Endothelial cell (in vitro differentiated cells): Measurements from ENCODE around the gene ZNF85. TPM values are rescaled to one million over a fixed set of nuclear protein-coding genes. Genes with fewer than 3 reads are reported as not detected.

Source experiments
- DNase-seq: peaks from one replicate; pipeline ENCODE4 v3.0.0; 2021; ENCODE audit warnings: low spot score
- H3K27ac Mint-ChIP-seq: one replicate; pipeline ENCODE4 v1.8.0; 2021; ENCODE audit warnings: mixed read lengths, inconsistent platforms; ENCODE audit not compliant: unreplicated experiment
- H3K27me3 Mint-ChIP-seq: one replicate; pipeline ENCODE4 v1.8.0; 2021; ENCODE audit warnings: mild to moderate bottlenecking, moderate library complexity, mixed read lengths, inconsistent platforms; ENCODE audit not compliant: unreplicated experiment
- H3K36me3 Mint-ChIP-seq: one replicate; pipeline ENCODE4 v1.8.0; 2021; ENCODE audit warnings: mild to moderate bottlenecking, low read depth, mixed read lengths, inconsistent platforms; ENCODE audit not compliant: unreplicated experiment
- H3K4me1 Mint-ChIP-seq: one replicate; pipeline ENCODE4 v1.8.0; 2021; ENCODE audit warnings: mild to moderate bottlenecking, mixed read lengths, inconsistent platforms; ENCODE audit not compliant: unreplicated experiment
- H3K4me3 Mint-ChIP-seq: one replicate; pipeline ENCODE4 v1.8.0; 2021; ENCODE audit warnings: mild to moderate bottlenecking, mixed read lengths, inconsistent platforms; ENCODE audit not compliant: unreplicated experiment
- H3K9me3 Mint-ChIP-seq: one replicate; pipeline ENCODE4 v1.8.0; 2021; ENCODE audit warnings: mixed read lengths, inconsistent platforms; ENCODE audit not compliant: unreplicated experiment
- long read RNA-seq: library from polyadenylated mRNA; unstranded; transcript quantifications from one replicate; pipeline ENCODE4 v2.0.0, GENCODE V29; 2020; ENCODE audit not compliant: unreplicated experiment
- total RNA-seq: library from RNA; stranded (reverse); fragmentation: NEBNext Ultra II Directional; extraction: Animal tissue kit (Norgen Biotek cat#: 25700); gene quantifications from one replicate; pipeline ENCODE4 v1.2.1, GENCODE V29; 2021; ENCODE audit not compliant: unreplicated experiment
- TF ChIP-seq, protein P1 (sequence below): fragments of 200-600 bp; sonication (generic); IDR thresholded peaks from one replicate; pipeline ENCODE4 v1.5.0; 2021; ENCODE audit warnings: antibody characterized with exemption; ENCODE audit not compliant: unreplicated experiment

ZNF85 gene
- 19.8 TPM for total RNA-seq
- long read RNA-seq, transcript ZNF85-201 (4 exons, 1,531 nt) = major isoform, 6 of 8 reads
- long read RNA-seq, partial matches to known transcripts = 0 of 8 reads
- long read RNA-seq, other reads (novel, unspliced or antisense) = 0 of 8 reads

DNA sequence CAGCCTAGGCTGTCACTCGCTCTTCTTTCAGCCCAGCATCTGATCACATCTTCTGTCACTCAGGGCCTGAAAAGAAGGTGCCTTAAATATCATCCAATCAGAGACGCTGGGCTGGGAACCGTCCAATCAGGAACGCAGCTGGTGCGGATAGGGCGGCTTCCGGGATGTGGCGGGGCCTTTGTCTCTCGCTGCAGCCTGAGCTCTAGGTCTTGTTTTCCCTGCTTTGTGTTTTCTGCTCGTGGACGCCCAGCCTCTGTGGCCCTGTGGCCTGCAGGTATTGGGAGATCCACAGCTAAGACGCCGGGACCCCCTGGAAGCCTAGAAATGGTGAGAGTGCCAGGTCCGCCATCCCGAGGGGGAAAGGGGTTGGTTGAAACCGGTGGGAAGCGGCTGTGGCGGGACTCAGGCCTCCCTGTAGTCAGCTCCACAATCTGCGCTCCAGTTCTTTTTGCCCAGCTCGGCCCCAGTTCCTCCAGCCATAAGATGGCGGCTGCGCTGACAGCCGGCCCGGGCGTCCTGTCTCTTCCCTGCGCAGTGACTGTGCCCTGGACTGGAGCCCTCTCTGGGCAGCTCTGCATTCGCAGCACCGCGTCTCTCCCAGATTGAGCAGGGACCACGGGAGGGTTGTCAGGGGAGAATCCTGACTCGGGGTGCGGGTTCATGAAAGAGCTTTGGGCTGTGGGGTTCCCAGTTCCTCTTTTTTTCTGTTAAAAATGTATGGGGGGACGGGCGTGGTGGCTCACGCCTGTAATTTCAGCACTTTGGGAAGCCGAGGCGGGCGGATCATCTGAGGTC is at the start of gene ZNF85:
Gene ZNF85, plus strand, starts transcription at position 175 of the 795 bp plus-strand sequence. Its CDS starts 150 bp downstream, at position 325.
- TF ChIP-seq, protein P1, sequence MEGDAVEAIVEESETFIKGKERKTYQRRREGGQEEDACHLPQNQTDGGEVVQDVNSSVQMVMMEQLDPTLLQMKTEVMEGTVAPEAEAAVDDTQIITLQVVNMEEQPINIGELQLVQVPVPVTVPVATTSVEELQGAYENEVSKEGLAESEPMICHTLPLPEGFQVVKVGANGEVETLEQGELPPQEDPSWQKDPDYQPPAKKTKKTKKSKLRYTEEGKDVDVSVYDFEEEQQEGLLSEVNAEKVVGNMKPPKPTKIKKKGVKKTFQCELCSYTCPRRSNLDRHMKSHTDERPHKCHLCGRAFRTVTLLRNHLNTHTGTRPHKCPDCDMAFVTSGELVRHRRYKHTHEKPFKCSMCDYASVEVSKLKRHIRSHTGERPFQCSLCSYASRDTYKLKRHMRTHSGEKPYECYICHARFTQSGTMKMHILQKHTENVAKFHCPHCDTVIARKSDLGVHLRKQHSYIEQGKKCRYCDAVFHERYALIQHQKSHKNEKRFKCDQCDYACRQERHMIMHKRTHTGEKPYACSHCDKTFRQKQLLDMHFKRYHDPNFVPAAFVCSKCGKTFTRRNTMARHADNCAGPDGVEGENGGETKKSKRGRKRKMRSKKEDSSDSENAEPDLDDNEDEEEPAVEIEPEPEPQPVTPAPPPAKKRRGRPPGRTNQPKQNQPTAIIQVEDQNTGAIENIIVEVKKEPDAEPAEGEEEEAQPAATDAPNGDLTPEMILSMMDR = no peak
- peak; percentile 84 for DNase-seq
- peaks cover 6% of the 10 kb centered on the region for H3K4me1 Mint-ChIP-seq
- H3K4me3 Mint-ChIP-seq = peak within 1 kb of the TSS; percentile 98
- H3K27me3 Mint-ChIP-seq = no peaks in the 10 kb centered on the region
- peak within 1 kb of the TSS; percentile 98 for H3K27ac Mint-ChIP-seq
- H3K9me3 Mint-ChIP-seq = no peaks in the 10 kb centered on the region
- peaks cover under 1% of the 10 kb centered on the region for H3K36me3 Mint-ChIP-seq

DNA sequence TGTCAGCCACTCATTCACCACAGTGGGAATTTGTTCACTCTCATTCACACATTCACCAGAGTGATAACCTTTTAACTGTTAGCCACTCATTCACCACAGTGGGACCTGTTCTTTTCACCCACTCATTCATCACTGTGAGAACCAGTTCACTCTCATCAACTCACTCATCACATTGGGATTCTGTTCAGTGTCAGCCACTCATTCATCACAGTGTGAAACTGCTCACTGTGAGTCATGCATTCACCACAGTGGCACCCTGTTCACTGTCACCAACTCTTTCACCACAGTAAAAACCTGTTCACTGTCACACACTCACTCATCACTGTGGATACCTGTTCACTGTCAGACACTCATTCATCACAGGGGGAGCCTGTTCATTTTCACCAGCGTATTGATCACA is 43.5 kb upstream of the ZNF85 start:
- no peak for DNase-seq
- H3K27ac Mint-ChIP-seq = no peak overlapping the region
- TF ChIP-seq, protein P1 = no peak
- no peak overlapping the region for H3K4me3 Mint-ChIP-seq
- H3K4me1 Mint-ChIP-seq = no peaks in the 10 kb centered on the region
- peaks cover 93% of the 10 kb centered on the region for H3K36me3 Mint-ChIP-seq
- H3K9me3 Mint-ChIP-seq = peaks cover 94% of the 10 kb centered on the region
- peaks cover 34% of the 10 kb centered on the region for H3K27me3 Mint-ChIP-seq

- TF ChIP-seq, protein P1 = no peak
- H3K36me3 Mint-ChIP-seq = peaks cover 64% of the 10 kb centered on the region
- H3K4me3 Mint-ChIP-seq = no peak overlapping the region
- H3K4me1 Mint-ChIP-seq = no peaks in the 10 kb centered on the region
- DNase-seq = no peak
- H3K27ac Mint-ChIP-seq = no peak overlapping the region
- H3K27me3 Mint-ChIP-seq = peaks cover 49% of the 10 kb centered on the region
- peaks cover 63% of the 10 kb centered on the region for H3K9me3 Mint-ChIP-seq
These were observed 10.1 kb upstream of the ZNF85 start for GRCh38 chr19:20912973-20913372.

DNA sequence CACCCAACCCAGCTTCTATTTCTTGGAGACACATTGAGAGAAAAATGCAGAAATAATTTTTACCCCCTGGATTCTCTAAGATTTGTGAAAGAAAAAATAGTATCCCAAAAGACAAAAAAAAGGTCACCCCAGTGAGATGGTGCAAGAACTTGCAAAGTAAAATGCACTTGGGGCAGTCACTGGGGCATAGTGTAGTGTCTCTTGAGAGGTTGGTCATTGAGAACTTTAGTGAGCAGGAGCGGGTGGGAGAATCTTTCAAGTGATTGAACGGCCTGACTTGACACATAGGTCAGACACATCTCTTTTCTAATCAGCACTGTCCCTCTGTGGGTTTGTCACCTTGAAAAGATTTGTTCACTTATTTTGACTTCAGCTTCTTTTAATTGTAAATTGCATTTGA is 2.4 kb downstream of the ZNF85 start:
- Mint-ChIP-seq H3K27me3 (no peaks in the 10 kb centered on the region), H3K36me3 (peaks cover 4% of the 10 kb centered on the region), H3K4me3 (no peak overlapping the region), H3K27ac (no peak overlapping the region), H3K9me3 (no peaks in the 10 kb centered on the region), H3K4me1 (peaks cover 6% of the 10 kb centered on the region)
- no peak for DNase-seq
- TF ChIP-seq, protein P1 = no peak

- no peak for DNase-seq
- Mint-ChIP-seq H3K27ac (no peak overlapping the region), H3K4me3 (no peak overlapping the region)
These were observed 3.7 kb downstream of the ZNF85 start for GRCh38 chr19:20926796-20927195.

More at GRCh38 chr19:20926796-20927195, 3.7 kb downstream of the ZNF85 start:
- H3K9me3 Mint-ChIP-seq = no peaks in the 10 kb centered on the region
- H3K36me3 Mint-ChIP-seq = peaks cover 7% of the 10 kb centered on the region
- TF ChIP-seq, protein P1 = no peak
- H3K4me1 Mint-ChIP-seq = peaks cover 6% of the 10 kb centered on the region
- no peaks in the 10 kb centered on the region for H3K27me3 Mint-ChIP-seq
